ENCODE results near the gene SLC16A12. TPM values are rescaled to one million over a fixed set of nuclear protein-coding genes. Genes with fewer than 3 reads are reported as not detected.

SLC16A12 gene
- total RNA-seq, 1 donor from 2014 or later = not detected

DNA sequence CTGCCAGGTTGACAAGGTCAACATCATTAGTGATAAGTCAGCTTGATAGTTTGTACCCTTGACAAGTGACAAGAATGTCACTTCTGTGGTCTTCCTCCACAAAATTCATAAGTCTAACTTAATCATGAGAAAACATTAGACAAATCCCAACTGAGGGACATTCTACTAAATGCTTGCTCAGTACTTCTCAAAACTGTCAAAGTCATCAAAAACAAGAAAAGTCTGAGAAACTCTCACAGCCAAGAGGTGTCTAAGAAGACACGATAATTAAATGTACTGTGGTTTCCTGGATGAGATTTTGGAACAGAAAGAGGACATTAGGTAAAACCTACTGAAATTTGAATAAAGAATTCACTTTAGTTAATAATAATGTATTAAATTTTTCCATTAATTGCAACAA is 29.8 kb upstream of the SLC16A12 start:
- H3K4me3 ChIP-seq (ENCODE audit: low read depth, low read length) = no peak overlapping the region
- no peak for FAIRE-seq
- no peak for DNase-seq (ENCODE audit: low read depth)
- no peaks in the 10 kb centered on the region for H3K27me3 ChIP-seq (ENCODE audit: control insufficient read depth, insufficient read depth, low read length)
- no peaks in the 10 kb centered on the region for H3K36me3 ChIP-seq (ENCODE audit: control insufficient read depth, insufficient read depth, low read length)
- TF ChIP-seq, protein P1, sequence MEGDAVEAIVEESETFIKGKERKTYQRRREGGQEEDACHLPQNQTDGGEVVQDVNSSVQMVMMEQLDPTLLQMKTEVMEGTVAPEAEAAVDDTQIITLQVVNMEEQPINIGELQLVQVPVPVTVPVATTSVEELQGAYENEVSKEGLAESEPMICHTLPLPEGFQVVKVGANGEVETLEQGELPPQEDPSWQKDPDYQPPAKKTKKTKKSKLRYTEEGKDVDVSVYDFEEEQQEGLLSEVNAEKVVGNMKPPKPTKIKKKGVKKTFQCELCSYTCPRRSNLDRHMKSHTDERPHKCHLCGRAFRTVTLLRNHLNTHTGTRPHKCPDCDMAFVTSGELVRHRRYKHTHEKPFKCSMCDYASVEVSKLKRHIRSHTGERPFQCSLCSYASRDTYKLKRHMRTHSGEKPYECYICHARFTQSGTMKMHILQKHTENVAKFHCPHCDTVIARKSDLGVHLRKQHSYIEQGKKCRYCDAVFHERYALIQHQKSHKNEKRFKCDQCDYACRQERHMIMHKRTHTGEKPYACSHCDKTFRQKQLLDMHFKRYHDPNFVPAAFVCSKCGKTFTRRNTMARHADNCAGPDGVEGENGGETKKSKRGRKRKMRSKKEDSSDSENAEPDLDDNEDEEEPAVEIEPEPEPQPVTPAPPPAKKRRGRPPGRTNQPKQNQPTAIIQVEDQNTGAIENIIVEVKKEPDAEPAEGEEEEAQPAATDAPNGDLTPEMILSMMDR (IDR thresholded peaks at IDR 0.05; ENCODE audit: insufficient read depth, low read length, severe bottlenecking) = no peak

- TF ChIP-seq, protein P1 (IDR thresholded peaks at IDR 0.05; ENCODE audit: insufficient read depth, low read length, severe bottlenecking) = peak; percentile 38
- H3K27me3 ChIP-seq (ENCODE audit: control insufficient read depth, insufficient read depth, low read length) = no peaks in the 10 kb centered on the region
- DNase-seq (ENCODE audit: low read depth) = peak; percentile 63
- H3K36me3 ChIP-seq (ENCODE audit: control insufficient read depth, insufficient read depth, low read length) = no peaks in the 10 kb centered on the region
- H3K4me3 ChIP-seq (ENCODE audit: low read depth, low read length) = no peak overlapping the region
- no peak for FAIRE-seq
Observed at GRCh38 chr10:89563861-89564478, 28.6 kb upstream of the SLC16A12 start.

DNA sequence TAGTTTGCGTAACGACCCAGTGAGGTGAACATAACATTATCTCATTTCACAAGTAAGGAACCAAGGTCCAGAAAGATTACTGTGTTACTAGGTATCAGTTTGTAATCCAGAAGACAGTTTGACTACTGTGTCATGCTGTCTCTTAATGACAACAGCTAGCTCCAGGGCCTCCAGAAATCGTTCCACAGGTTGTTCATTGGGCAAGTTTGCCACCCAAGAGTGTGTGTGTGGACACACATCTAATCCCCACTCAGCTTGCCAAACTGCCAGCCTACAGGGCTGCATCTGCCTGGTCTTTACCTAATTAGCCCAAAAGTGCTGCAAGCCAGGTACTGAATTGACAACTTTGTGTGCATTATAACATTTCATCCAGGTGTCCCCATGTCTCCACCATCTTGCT is 27.9 kb upstream of the SLC16A12 start:
- FAIRE-seq (peak; percentile 76), DNase-seq (ENCODE audit: low read depth) (no peak)
- TF ChIP-seq, protein P1 (IDR thresholded peaks at IDR 0.05; ENCODE audit: insufficient read depth, low read length, severe bottlenecking) = no peak
- Histone ChIP-seq H3K27me3 (ENCODE audit: control insufficient read depth, insufficient read depth, low read length) (no peaks in the 10 kb centered on the region), H3K36me3 (ENCODE audit: control insufficient read depth, insufficient read depth, low read length) (no peaks in the 10 kb centered on the region), H3K4me3 (ENCODE audit: low read depth, low read length) (no peak overlapping the region)

DNA sequence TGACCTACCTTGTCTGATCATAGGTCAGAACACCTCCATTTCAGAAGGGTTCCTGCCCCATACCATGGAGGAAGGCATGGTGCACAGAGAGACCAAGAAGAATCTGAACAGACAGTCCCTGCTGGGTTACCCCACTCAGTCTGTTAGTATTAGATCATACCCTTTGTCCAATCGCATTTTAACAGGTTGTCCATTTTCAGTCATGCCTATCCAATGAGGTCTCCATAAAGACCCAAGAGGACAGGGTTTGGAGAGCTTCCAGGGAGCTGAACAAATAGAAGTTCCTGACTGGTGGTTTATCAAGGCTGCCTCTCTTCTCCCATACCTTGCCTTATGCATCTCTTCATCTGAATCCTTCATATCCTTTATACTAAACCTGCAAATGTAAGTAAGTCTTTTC is 21.2 kb upstream of the SLC16A12 start:
- DNase-seq (ENCODE audit: low read depth) = no peak
- FAIRE-seq = no peak
- TF ChIP-seq, protein P1 (IDR thresholded peaks at IDR 0.05; ENCODE audit: insufficient read depth, low read length, severe bottlenecking) = no peak
- no peak overlapping the region for H3K4me3 ChIP-seq (ENCODE audit: low read depth, low read length)
- no peaks in the 10 kb centered on the region for H3K27me3 ChIP-seq (ENCODE audit: control insufficient read depth, insufficient read depth, low read length)
- no peaks in the 10 kb centered on the region for H3K36me3 ChIP-seq (ENCODE audit: control insufficient read depth, insufficient read depth, low read length)

DNA sequence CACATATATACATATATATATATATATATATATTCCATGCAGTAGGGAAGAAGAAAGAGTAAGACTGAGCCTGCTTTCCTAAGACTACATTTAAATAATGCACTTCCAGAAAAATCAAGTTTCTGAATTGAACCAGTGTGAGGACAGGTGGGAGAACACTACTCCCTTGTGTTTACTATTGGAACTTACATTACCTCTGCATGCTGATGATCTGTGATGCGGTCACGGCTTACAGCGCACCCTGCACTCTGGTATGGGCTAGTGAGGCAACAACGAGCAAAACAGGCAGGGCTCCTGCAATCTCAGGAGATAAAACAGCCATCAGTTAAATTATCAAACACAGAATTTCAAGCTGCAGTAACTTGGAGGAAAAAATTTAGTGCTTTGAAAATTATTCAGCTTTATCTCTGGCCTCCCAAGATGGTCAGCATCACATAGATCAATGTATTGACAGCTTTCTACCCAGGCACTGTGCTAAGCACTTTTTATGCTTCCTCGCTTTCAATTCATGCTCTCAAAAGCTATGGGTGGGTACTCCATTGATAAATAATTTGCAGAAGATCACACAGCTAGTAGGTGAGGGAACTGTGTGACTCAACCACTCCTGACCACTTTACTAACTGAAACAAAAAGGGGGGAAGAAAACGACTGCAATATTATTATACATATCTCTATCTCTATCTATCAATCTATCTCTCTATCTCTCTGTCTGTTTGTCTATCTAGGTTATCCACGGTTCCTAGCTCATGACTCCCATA is 20.5 kb upstream of the SLC16A12 start:
- DNase-seq (ENCODE audit: low read depth) = no peak
- Histone ChIP-seq H3K4me3 (ENCODE audit: low read depth, low read length) (no peak overlapping the region), H3K36me3 (ENCODE audit: control insufficient read depth, insufficient read depth, low read length) (no peaks in the 10 kb centered on the region), H3K27me3 (ENCODE audit: control insufficient read depth, insufficient read depth, low read length) (no peaks in the 10 kb centered on the region)
- TF ChIP-seq, protein P1 (IDR thresholded peaks at IDR 0.05; ENCODE audit: insufficient read depth, low read length, severe bottlenecking) = no peak
- no peak for FAIRE-seq
